EH (cell line): ENCODE results near the gene ZPR1.
"Not testable (repeated sequence)": the region's sequence is repeated elsewhere in the genome, so short reads cannot be mapped to it uniquely, and the experiment has no call there.

Experiments used
- DNase-seq: peaks from one replicate; pipeline ENCODE4 v3.0.0-alpha.2; 2015; ENCODE audit warnings: low read depth

The ZPR1 gene

GRCh38 chr11:116792144-116792868 is 4.5 kb upstream of the ZPR1 start:
- DNase-seq, result no peak

- DNase-seq, result no peak
These were observed 4.0 kb upstream of the ZPR1 start, which contains the start of gene APOA5 for GRCh38 chr11:116791813-116792143. Gene APOA5 (minus strand): TSS chr11:116791879. CDS start chr11:116791860, 19 bp downstream.

DNA sequence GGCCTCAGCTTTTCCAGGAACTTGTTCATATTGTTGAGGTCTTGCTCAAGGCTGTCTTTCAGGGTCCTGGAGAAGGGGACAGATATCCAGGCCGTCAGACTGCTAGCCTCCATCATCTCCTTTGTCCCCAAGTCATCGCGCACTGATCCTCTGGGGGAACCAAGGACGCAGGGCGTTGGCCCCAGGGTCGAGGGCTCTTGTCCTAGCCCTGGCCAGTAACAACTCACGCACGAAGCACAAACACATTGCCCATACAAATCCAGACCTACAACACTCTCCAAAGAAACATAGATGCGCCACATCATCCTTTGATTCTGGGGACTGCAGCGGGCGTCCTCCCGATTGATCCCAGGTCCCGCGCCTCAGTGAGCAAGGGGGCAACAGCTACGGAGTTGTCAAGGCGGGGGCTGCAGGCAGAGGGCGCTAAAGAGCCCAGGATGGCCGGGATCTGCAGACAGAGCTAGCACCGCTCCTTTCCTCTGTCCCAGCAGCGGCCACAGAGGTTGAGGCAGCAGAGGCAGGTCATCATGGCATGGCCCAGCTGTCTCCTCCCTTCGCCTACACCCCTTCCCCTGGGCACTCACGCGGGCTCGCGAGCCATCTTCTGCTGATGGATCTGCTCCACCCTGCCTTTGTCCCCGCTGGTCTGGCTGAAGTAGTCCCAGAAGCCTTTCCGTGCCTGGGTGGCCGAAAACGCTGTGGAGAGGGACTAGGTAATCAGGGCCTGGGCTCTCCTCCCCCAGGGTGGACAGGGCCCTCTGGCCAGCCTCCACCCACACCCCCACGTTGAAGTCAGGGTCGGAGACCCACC is 3.4 kb upstream of the ZPR1 start:
- peak; percentile 71 for DNase-seq

- no peak for DNase-seq
These were observed 2.6 kb upstream of the ZPR1 start for GRCh38 chr11:116790167-116791001.

DNA sequence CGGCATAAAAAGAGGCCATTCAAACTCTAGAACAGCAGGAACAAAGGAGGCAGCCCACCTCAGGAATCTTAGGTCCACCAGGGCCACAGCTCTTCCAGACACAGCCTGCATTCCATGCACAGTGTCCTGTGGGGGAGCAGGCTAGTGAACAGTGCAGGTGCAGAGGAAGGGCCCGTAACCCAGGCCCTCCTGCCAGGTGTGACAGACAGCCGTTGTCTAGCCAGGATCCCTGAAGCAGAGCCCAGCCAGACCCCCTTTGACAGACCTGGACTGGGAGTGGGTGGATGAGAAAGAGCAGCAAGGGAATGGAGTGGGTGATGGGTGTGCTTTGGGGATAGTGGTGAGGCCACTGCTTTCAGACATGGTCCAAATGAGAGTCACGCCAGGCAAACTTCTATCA is 1.2 kb upstream of the ZPR1 start:
- DNase-seq, result no peak

GRCh38 chr11:116788534-116788933 is 711 bp upstream of the ZPR1 start:
- no peak for DNase-seq

DNA sequence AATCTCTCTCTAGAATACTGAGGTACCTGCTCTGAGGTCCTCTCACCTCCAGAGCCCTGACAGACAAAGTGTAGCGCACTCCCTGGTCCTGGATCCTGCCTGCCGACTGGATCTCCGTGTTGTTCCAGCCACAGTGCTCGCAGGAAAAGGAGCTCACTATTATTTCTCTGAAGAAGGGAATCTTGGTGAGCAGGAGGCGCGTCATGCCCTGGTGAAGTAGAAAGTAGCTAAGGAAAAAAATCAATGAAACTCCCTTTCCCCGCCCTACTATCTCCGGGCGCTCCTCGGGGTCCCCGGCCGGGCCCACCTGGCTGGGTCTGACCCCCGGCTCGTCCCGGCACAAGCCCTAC is 412 bp downstream of the ZPR1 start:
- peak; percentile 29 for DNase-seq

GRCh38 chr11:116786966-116787365 is 857 bp downstream of the ZPR1 start:
- no peak for DNase-seq

GRCh38 chr11:116786326-116786725 is 1.5 kb downstream of the ZPR1 start:
- DNase-seq, result no peak

GRCh38 chr11:116782728-116783127 is 5.1 kb downstream of the ZPR1 start:
- DNase-seq, result peak; percentile 50

DNA sequence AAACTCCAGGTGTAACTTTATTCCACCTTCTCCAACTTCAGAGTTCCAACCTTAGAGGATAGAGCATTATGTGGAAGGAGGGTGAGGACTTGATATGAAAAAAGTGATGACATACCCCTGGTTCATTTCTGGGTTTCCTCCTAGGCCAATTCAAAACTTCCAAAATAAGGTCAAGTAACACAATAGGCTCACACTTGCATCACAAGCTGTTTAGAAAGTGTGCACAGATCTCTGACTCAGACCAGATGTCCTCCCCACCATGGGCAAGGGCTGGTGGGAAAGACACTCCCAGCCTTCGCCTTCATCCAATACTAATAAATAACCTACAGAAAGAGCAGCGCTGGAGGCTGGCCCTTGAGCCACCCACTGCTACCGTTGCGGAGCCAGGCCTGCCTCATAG is 9.3 kb downstream of the ZPR1 start:
- no peak for DNase-seq

GRCh38 chr11:116777056-116777455 is 10.8 kb downstream of the ZPR1 start:
- no peak for DNase-seq

GRCh38 chr11:116776522-116776984 is 11.3 kb downstream of the ZPR1 start:
- DNase-seq, result no peak

GRCh38 chr11:116775975-116776374 is 11.8 kb downstream of the ZPR1 start:
- DNase-seq, result no peak

- DNase-seq, result no peak
These were observed 13.2 kb downstream of the ZPR1 start for GRCh38 chr11:116774661-116775060.

DNA sequence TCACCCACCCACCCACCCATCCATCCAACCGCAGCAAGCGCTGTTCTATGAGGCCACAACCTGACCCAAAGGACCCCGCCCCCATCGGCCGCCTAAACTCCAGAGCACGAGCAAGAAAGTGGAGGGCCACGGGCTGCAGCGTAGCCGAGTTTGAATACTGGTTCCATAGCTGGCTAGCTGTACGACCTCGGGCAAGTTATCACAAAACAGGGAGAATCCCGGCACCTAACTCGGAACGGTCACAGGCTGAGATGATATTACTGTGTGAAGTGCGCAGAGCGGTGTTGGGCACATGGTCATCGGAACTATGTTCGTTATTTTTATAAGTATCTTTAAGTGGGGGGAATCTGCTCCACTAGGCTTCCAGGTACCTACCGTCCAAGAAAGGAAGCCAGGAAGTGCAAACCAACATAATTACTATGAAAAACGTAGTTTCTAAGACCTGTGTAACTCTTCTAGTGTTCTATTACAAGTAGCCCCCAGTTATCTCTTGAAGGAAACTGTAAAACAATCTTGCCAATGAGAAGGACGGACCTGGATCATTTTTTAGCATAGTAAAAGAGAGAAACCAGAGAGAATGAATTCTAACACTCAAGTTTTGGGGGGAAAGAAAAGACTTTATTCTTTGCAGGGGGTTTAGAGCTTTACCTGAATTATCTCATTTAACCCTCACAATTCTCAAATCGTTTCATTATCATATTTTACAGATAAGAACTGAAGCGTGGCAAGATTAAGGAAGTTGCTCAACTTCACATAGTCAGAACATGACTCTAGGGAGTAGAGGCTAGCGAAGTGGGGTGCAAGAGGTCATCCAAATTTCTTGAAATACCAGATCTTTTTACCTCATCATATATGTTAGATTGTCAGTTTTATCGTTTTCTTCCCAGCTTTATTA is 14.4 kb downstream of the ZPR1 start:
- DNase-seq, result no peak

DNA sequence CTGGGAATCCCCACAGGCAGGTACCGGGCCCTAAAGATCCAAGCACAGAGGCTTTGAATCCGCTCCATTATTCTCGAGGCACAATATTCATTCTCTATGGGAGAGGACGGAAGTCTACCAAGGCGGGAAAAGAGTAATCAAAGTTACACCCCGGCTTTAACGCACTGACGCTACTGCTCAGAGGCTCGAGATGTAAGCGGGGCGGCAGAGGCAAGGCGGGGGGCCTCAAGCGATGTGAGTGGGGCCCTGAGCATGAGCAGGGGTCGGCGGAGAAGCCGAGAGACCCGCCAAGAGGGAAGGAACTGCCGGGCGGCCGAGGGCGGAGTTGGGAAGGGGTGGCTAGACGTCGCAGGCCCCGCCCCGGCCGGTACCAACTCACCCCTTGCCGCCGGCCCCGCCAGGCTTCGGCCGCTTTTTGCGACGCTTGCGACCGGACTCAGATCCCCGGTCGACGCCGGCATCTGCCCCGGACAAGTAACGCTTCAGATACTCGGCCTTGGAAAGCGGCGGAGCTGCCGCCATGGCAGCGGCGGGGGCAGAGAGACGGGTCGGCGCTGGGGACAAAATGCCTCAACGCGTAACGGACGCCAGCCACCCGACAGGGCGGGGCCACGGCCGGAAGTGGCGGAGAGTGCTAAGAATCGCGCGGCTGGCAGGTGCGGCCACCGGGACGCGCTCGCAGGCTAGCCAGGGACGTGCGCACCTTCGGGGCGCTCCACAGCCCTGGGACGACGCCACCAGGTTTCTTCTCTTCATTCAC is 15.2 kb downstream of the ZPR1 start, which contains the start of gene BUD13:
BUD13 (minus strand) TSS at position 545 of the 760 bp plus-strand sequence; CDS start at position 522, 23 bp downstream.
- peak; percentile 81 for DNase-seq

DNA sequence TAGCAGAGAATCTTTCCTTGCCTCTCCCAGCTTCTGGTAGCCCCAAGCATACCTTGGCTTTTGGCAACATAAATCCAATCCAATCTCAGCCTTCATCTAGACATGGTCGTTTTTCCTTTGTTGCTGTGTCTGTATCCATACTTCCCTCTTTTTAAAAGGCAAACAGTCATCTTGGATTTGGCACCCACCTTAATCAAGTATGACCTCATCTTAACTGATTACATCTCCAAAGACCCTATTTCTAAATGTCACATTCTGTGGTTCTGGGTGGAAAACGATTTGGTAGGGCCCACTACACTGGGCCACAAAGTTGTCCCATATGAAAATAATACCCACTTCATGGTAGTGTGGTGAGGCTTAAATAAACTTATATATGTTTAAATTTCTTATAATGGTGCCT is 15.9 kb downstream of the ZPR1 start:
- DNase-seq, result no peak

GRCh38 chr11:116762132-116762531 is 25.7 kb downstream of the ZPR1 start:
- no peak for DNase-seq

DNA sequence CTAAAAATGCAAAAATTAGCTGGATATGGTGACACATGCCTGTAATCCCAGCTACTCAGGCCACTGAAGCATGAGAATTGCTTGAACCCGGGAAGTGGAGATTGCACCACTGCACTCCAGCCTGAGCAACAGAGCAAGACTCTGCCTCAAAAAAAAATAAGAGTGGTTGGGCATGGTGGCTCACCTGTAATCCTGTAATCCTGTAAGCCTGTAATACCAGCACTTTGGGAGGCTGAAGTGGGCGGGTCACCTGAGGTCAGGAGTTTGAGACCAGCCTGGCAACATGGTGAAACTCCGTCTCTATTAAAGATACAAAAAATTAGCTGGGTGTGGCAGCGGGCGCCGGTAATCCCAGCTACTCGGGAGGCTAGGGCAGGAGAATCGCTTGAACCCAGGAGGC is 31.8 kb downstream of the ZPR1 start:
- not testable (repeated sequence) for DNase-seq
